Fibroblast of skin of left quadriceps (primary cell): ENCODE measurements around the gene TOM1L1.

Experiments used
- DNase-seq, 2 experiments: peaks; one replicate each; pipeline ENCODE4 v3.0.0-alpha.2; 2013; ENCODE audit warnings: low read depth in 2 of 2

Gene TOM1L1

GRCh38 chr17:54898576-54898975 is 2.1 kb upstream of the TOM1L1 start:
- no peak for DNase-seq

GRCh38 chr17:54899201-54899600 is 1.5 kb upstream of the TOM1L1 start:
- no peak for DNase-seq

GRCh38 chr17:54899721-54900456 is 763 bp upstream of the TOM1L1 start:
- no peak for DNase-seq

GRCh38 chr17:54901230-54901822 is 674 bp downstream of the TOM1L1 start:
- peak; percentile 4 to 10 for DNase-seq

GRCh38 chr17:54902017-54902416 is 1.4 kb downstream of the TOM1L1 start:
- DNase-seq = no peak

GRCh38 chr17:54902611-54903010 is 2.0 kb downstream of the TOM1L1 start:
- DNase-seq = no peak

- no peak for DNase-seq
These were observed 2.7 kb downstream of the TOM1L1 start for GRCh38 chr17:54903375-54903774.

- no peak for DNase-seq
These were observed 6.0 kb downstream of the TOM1L1 start for GRCh38 chr17:54906683-54907082.

- DNase-seq = no peak
These were observed 6.7 kb downstream of the TOM1L1 start for GRCh38 chr17:54907376-54907775.

- no peak for DNase-seq
These were observed 9.1 kb downstream of the TOM1L1 start for GRCh38 chr17:54909766-54910165.

- DNase-seq = no peak
These were observed 16.1 kb downstream of the TOM1L1 start for GRCh38 chr17:54916721-54917120.

GRCh38 chr17:54919425-54919824 is 18.8 kb downstream of the TOM1L1 start:
- no peak for DNase-seq

GRCh38 chr17:54920819-54921218 is 20.2 kb downstream of the TOM1L1 start:
- DNase-seq = no peak

- DNase-seq = no peak
These were observed 23.8 kb downstream of the TOM1L1 start for GRCh38 chr17:54924405-54924804.

GRCh38 chr17:54927525-54927924 is 26.9 kb downstream of the TOM1L1 start:
- no peak for DNase-seq

- DNase-seq = no peak
These were observed 32.1 kb downstream of the TOM1L1 start for GRCh38 chr17:54932711-54933110.

GRCh38 chr17:54933921-54934320 is 33.3 kb downstream of the TOM1L1 start:
- no peak for DNase-seq

- no peak for DNase-seq
These were observed 34.8 kb downstream of the TOM1L1 start for GRCh38 chr17:54935471-54935870.

GRCh38 chr17:54937018-54937417 is 36.4 kb downstream of the TOM1L1 start:
- DNase-seq = no peak

- no peak for DNase-seq
These were observed 36.8 kb downstream of the TOM1L1 start for GRCh38 chr17:54937426-54937825.

GRCh38 chr17:54941285-54941684 is 40.6 kb downstream of the TOM1L1 start:
- no peak for DNase-seq

- DNase-seq = peak in 1 of 2 experiments; percentile 10
These were observed 44.1 kb downstream of the TOM1L1 start for GRCh38 chr17:54944796-54945195.

GRCh38 chr17:54945231-54945630 is 44.6 kb downstream of the TOM1L1 start:
- no peak for DNase-seq

- DNase-seq = no peak
These were observed 45.0 kb downstream of the TOM1L1 start for GRCh38 chr17:54945671-54946070.
